K562 (cell line): Measurements from ENCODE around the gene KCTD13. TPM values are rescaled to one million over a fixed set of nuclear protein-coding genes. Genes with fewer than 3 reads are reported as not detected.

Source experiments
- BMI1 ChIP-seq: fragments of 150-350 bp; IDR thresholded peaks from 2 replicates; pipeline ENCODE4 v1.6.1; 2014; ENCODE audit warnings: low read length
- HMGN3 ChIP-seq: IDR thresholded peaks from 2 replicates; pipeline ENCODE4 v1.6.1; 2011; ENCODE audit warnings: borderline replicate concordance, low read depth, mild to moderate bottlenecking, mixed read lengths, low read length; ENCODE audit not compliant: insufficient read length; ENCODE audit errors: extremely low read depth
- MXD1 ChIP-seq: fragments of 250-450 bp; sonication (Bioruptor Pico); IDR thresholded peaks from 2 replicates; pipeline ENCODE4 v1.8.0; 2021; ENCODE audit warnings: borderline replicate concordance, mild to moderate bottlenecking, moderate library complexity; ENCODE audit not compliant: poor library complexity, severe bottlenecking
- PATZ1 ChIP-seq: fragments of 250-450 bp; sonication (Bioruptor Pico); IDR thresholded peaks from 2 replicates; pipeline ENCODE4 v1.5.0; 2020; ENCODE audit warnings: mild to moderate bottlenecking, borderline replicate concordance
- PURB ChIP-seq: sonication (generic); formaldehyde crosslinking; IDR thresholded peaks from 2 replicates; pipeline ENCODE4 v1.9.0; 2021; ENCODE audit warnings: low read depth, mild to moderate bottlenecking, missing genetic modification reagents
- SNIP1 ChIP-seq: fragments of 450-650 bp; IDR thresholded peaks from 2 replicates; pipeline ENCODE4 v1.7.1; 2017; ENCODE audit warnings: low read depth, mild to moderate bottlenecking
- TAF9B ChIP-seq: fragments of 450-650 bp; IDR thresholded peaks from 2 replicates; pipeline ENCODE4 v1.6.1; 2018; ENCODE audit warnings: mild to moderate bottlenecking; ENCODE audit not compliant: partially characterized antibody
- THRAP3 ChIP-seq: fragments of 450-650 bp; IDR thresholded peaks from 2 replicates; pipeline ENCODE4 v1.6.1; 2016; ENCODE audit warnings: mild to moderate bottlenecking, inconsistent platforms, borderline replicate concordance
- U2AF2 ChIP-seq: fragments of 200-400 bp; formaldehyde crosslinking; optimal IDR thresholded peaks from 2 replicates; pipeline ENCODE3; 2017; ENCODE audit warnings: low read depth, mild to moderate bottlenecking, low read length
- VEZF1 ChIP-seq: fragments of 200-800 bp; sonication (Bioruptor generic); IDR thresholded peaks from 2 replicates; pipeline ENCODE4 v1.6.1; 2017; ENCODE audit warnings: missing genetic modification characterization, missing compliant biosample characterization
- XRCC3 ChIP-seq: fragments of 450-650 bp; IDR thresholded peaks from 2 replicates; pipeline ENCODE4 v1.6.1; 2017; ENCODE audit warnings: mild to moderate bottlenecking, moderate library complexity
- ZBTB40 ChIP-seq, 2 experiments: fragments of 450-650 bp in 1 of 2; sonication (generic) in 1 of 2; formaldehyde crosslinking in 1 of 2; IDR thresholded peaks; 2 replicates each; pipeline versions ENCODE4 v1.7.1 to v1.9.0; 2016 to 2022; ENCODE audit warnings: inconsistent platforms in 1 of 2, mild to moderate bottlenecking in 1 of 2, missing genetic modification reagents in 1 of 2
- ZSCAN32 ChIP-seq: fragments of 450-650 bp; formaldehyde crosslinking; IDR thresholded peaks from 2 replicates; pipeline ENCODE4 v1.4.0; 2020; ENCODE audit warnings: mild to moderate bottlenecking, moderate library complexity
- polyA plus RNA-seq, 8 experiments: library from polyadenylated mRNA; depleted of rRNA in 4 of 8; stranded (reverse) in 5 of 8; unstranded in 3 of 8; fragments of >200 nt; fragmentation: Nextera tagmentation in 2 of 8; fragmentation: Illumina TruSeq in 1 of 8; extraction: Ambion mirVana in 2 of 8; extraction: Trizol in 1 of 8; gene quantifications; 2 replicates each; pipeline versions ENCODE4 v1.2.1 to v1.2.3, GENCODE V29; 2011 to 2014; ENCODE audit warnings: inconsistent platforms in 1 of 8, missing spikeins in 1 of 8
- total RNA-seq, 7 experiments: library from RNA; depleted of rRNA in 6 of 7; stranded (reverse); fragments of >200 nt in 6 of 7; fragmentation: Illumina TruSeq in 2 of 7; extraction: Trizol in 2 of 7; gene quantifications; 2 replicates each; pipeline versions ENCODE4 v1.2.1 to v1.2.3, GENCODE V29; 2011 to 2021; ENCODE audit warnings: low replicate concordance in 1 of 7

KCTD13 gene
- total and polyA plus RNA-seq, 9 of the 15 experiments (the other 6 are each of a cell fraction or from before 2014, with no cell fraction given), result 1.0 to 20.6 (median 9.8) TPM

- TF ChIP-seq PATZ1 (CRISPR knock-in tag), result no peak
- TF ChIP-seq SNIP1, result no peak
- TF ChIP-seq HMGN3, result peak; percentile 91
- no peak for TF ChIP-seq TAF9B
- no peak for TF ChIP-seq MXD1
- peak; percentile 58; the same call in 1 of the 2 replicates for TF ChIP-seq BMI1
- no peak for TF ChIP-seq U2AF2
- no peak for TF ChIP-seq PURB (CRISPR knock-in tag)
- no peak for TF ChIP-seq XRCC3
- no peak for TF ChIP-seq THRAP3
- no peak; the same call in 1 of the 2 replicates for TF ChIP-seq ZBTB40 (IDR thresholded peaks at IDR 0.05)
- no peak for TF ChIP-seq ZBTB40 (CRISPR knock-in tag; IDR thresholded peaks at IDR 0.05)
- TF ChIP-seq VEZF1 (CRISPR knock-in tag), result peak; percentile 94
- TF ChIP-seq ZSCAN32 (CRISPR knock-in tag), result no peak
Observed at GRCh38 chr16:29973384-29974246, 47.6 kb upstream of the KCTD13 start, which contains the start of gene TAOK2 (continued).
